HG02870 (cell line): Measurements from ENCODE around the gene DAPP1.

Experiments used
- ATAC-seq: cut with Tn5 transposase; IDR thresholded peaks from one replicate; pipeline ENCODE4 v1.9.1; 2021; ENCODE audit warnings: mild to moderate bottlenecking, moderate library complexity; ENCODE audit not compliant: unreplicated experiment

DAPP1 gene

DNA sequence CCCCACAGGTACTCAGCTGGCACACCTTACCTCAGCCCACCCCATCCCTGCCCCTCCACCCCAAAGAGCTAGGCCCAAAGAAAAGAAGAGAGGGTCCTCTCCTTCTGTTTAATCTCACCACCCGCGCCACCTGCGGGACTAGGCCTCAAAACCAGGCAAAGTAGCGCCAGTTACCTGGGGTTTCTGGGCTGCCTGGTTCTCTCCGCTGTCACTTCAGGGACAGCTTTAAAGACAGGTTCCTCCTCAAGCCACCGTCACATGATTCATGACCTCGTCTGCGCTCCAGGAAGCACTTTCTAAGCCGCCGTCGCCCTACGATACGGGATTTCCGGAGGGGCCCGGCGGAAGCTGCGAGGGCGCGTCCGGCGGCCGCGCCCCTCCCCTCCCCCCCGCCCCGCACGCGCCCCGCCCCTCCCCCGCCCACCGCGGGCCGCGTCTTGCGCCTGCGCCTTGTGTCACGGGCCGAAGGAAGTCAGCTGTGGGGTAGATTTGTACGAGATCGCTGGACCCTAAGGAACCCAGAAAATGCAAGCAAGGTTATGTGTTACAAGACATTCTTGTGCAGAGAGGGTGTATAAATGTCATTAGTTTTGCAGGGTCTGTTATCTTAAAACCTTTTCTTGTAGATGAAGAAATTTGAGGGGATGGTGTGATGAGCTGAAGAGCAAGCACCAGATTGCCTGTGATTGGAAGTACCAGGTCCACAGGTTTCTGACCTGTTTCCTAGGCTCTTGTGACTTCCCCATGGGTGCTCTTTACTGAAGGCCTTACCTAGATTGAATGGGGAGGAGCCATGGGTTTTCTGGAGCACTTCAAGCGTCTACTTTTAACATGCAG is 77.8 kb downstream of the DAPP1 start, which contains the start of gene LAMTOR3:
Gene LAMTOR3 (minus strand): TSS at position 267 of the 837 bp plus-strand sequence. CDS start 464 bp downstream, outside the sequence.
- ATAC-seq = peak; percentile 100

DNA sequence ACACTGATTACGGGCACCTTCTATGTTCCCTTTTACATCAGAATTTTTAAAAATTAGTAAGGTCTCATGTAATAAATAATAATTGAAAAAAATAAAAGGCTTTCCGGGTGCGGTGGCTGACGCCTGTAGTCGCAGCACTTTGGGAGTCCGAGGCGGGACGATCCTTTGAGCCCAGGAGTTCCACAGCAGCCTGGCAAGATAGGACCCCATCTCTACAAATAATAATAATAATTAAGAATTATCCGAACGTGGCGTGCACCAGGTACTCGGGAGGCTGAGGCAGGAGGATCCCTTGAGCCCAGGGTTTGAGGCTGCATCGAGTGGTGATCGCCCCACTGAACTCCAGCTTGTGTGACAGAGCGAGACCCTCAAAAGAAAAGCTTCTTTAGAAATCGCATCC is 78.4 kb downstream of the DAPP1 start:
- ATAC-seq = no peak

DNA sequence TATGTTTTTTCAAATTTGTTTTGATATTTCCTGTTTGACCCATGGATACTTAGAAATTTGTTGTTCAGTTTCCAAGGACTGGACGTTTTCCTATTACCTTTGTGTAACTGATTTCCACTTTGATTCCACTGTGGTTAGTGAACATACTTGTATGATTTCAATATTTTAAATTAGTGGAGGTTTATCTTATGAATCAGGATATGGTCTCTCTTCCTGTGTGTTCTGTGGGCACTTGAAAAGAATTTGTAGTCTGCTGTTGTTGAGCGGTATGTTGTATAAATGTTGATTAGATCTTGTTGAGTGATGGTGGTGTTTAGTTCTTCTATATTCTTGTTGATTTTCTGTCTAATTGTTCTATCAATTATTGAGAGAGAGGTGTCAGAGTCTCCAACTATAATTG is 98.8 kb downstream of the DAPP1 start:
- ATAC-seq = no peak

DNA sequence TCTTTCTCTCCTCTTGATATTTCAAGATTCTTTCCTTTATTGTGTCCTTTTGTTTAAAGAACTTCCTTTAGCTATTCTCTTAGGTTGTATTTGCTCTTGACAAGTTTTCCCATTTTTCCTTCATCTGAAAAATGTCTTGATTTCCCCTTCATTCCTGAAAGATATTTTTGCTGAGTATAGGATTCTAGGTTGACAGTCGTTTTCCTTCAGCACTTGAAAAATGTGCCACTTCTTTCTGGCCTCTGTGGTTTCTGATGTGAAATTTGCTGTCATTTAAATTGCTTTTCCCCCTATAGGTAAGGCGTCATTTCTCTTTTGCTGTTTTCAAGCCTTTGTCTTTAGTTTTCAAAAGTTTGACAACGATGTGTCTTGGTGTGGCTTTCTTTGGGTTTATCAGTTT is 100.9 kb downstream of the DAPP1 start:
- no peak for ATAC-seq

DNA sequence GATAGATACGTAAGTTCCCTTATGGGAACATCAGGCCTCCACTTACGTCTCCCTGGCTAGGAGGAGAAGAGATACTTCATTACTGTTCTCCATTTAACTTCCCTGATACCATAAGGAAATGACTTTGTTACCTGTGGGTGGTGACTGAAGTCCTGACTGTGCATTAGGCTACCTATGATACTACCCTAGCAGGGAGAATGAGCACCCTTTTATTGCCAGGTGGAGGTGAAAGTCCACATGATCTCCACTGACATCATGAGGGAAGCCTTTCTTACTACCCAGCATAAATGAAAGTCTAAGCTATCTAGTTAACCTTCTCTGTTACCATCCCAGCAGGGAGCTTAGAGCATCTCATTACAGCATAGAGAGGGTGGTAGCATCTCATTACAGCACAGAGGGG is 102.0 kb downstream of the DAPP1 start:
- no peak for ATAC-seq
